Measurements from ENCODE around the gene SPHK2. TPM values are rescaled to one million over a fixed set of nuclear protein-coding genes. Genes with fewer than 3 reads are reported as not detected.

SPHK2 gene
- total RNA-seq, 4 donors from 2014 or later = 17.1 to 45.4 (median 31.4) TPM

- no peaks in the 10 kb centered on the region for H3K27me3 ChIP-seq
- no peak overlapping the region for H3K4me3 ChIP-seq (replicated peaks in 1 of 3)
- H3K36me3 ChIP-seq = no peaks in the 10 kb centered on the region
- no peaks in the 10 kb centered on the region for H3K9me3 ChIP-seq
- H3K27ac ChIP-seq = no peak overlapping the region
- no peak for TF ChIP-seq POLR2A (IDR thresholded peaks at IDR 0.05)
- TF ChIP-seq CTCF (IDR thresholded peaks at IDR 0.05) = no peak
- DNase-seq = no peak
- no peaks in the 10 kb centered on the region for H3K4me1 ChIP-seq
- intact Hi-C loops (cut with DNase I) = no loop called here
- 87 to 98% methylated on average over 22 to 34 of the region's 39 CpGs for WGBS, 2 donors
These were observed 15.9 kb upstream of the SPHK2 start for GRCh38 chr19:48603449-48603848.

- H3K9me3 ChIP-seq = no peaks in the 10 kb centered on the region
- intact Hi-C loops (cut with DNase I) = no loop called here
- no peaks in the 10 kb centered on the region for H3K4me1 ChIP-seq
- WGBS, 2 donors = 87 to 89% methylated on average over 7 to 9 of the region's 9 CpGs
- no peaks in the 10 kb centered on the region for H3K36me3 ChIP-seq
- no peaks in the 10 kb centered on the region for H3K27me3 ChIP-seq
- no peak for DNase-seq
- no peak overlapping the region for H3K4me3 ChIP-seq (replicated peaks in 1 of 3)
- TF ChIP-seq POLR2A (IDR thresholded peaks at IDR 0.05) (no peak), CTCF (IDR thresholded peaks at IDR 0.05) (no peak)
- no peak overlapping the region for H3K27ac ChIP-seq
These were observed 15.5 kb upstream of the SPHK2 start for GRCh38 chr19:48603850-48604249.

- Histone ChIP-seq H3K4me3 (replicated peaks in 1 of 3) (no peak within 1 kb of the TSS), H3K9me3 (no peaks in the 10 kb centered on the region), H3K27me3 (no peaks in the 10 kb centered on the region), H3K27ac (no peak within 1 kb of the TSS), H3K4me1 (no peaks in the 10 kb centered on the region), H3K36me3 (no peaks in the 10 kb centered on the region)
- no peak for TF ChIP-seq CTCF (IDR thresholded peaks at IDR 0.05)
- no peak for TF ChIP-seq POLR2A (IDR thresholded peaks at IDR 0.05)
- 91 to 92% methylated on average over 16 to 25 of the region's 39 CpGs for WGBS, 2 donors
- DNase-seq = no peak
- intact Hi-C loops (cut with DNase I) = no loop called here
These were observed 12.6 kb upstream of the SPHK2 start, which contains the start of gene SPACA4 for GRCh38 chr19:48606463-48607358. TSS of gene SPACA4 (plus strand) at chr19:48606742. CDS start at chr19:48606979, 237 bp downstream.

- Histone ChIP-seq H3K4me3 (replicated peaks in 1 of 3) (no peak overlapping the region), H3K9me3 (no peaks in the 10 kb centered on the region), H3K27ac (no peak overlapping the region), H3K4me1 (no peaks in the 10 kb centered on the region), H3K27me3 (no peaks in the 10 kb centered on the region), H3K36me3 (no peaks in the 10 kb centered on the region)
- intact Hi-C loops (cut with DNase I) = no loop called here
- no peak for TF ChIP-seq CTCF (IDR thresholded peaks at IDR 0.05)
- TF ChIP-seq POLR2A (IDR thresholded peaks at IDR 0.05) = no peak
- no peak for DNase-seq
- 79 to 93% methylated on average over 7 of the region's 7 CpGs for WGBS, 2 donors
These were observed 11.9 kb upstream of the SPHK2 start for GRCh38 chr19:48607359-48607755.

- WGBS, 2 donors = 21 to 28% methylated on average over 9 of the region's 9 CpGs
- no peaks in the 10 kb centered on the region for H3K9me3 ChIP-seq
- no peaks in the 10 kb centered on the region for H3K36me3 ChIP-seq
- H3K27ac ChIP-seq = no peak overlapping the region
- intact Hi-C loops (cut with DNase I) = no loop called here
- H3K4me1 ChIP-seq = no peaks in the 10 kb centered on the region
- no peaks in the 10 kb centered on the region for H3K27me3 ChIP-seq
- H3K4me3 ChIP-seq (replicated peaks in 1 of 3) = no peak overlapping the region
- DNase-seq = no peak
- no peak for TF ChIP-seq POLR2A (IDR thresholded peaks at IDR 0.05)
- TF ChIP-seq CTCF (IDR thresholded peaks at IDR 0.05) = peak in 1 of 6 experiments; percentile 26
These were observed 10.5 kb upstream of the SPHK2 start for GRCh38 chr19:48608798-48609263.
